ENCODE results near the gene RPS23.

DNA sequence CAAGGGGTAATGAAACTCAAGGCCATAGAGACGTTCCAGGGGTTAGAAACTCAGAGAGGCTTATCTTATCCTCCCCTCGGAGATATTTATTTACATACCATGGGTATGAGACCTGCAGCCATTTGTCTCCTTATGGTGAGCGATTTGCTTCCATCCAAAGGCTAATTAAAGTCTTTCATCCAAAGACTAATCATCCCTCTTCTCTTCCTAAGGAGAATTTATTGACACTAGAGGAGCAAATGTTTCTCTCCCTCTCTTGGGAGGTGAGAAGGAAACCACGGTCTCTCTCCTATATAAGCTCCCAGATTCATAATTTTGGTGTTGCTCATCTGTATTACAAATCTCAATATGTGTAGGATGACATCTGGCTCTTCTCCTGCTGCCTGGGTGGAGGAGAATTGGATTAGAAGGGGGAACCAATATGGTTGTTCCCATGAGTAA lies 31.0 kb upstream of the RPS23 start:
- no peak for TF ChIP-seq EZH2phosphoT487 (IDR thresholded peaks at IDR 0.05; ENCODE audit: borderline replicate concordance, low read depth, low read length)
- TF ChIP-seq, protein P1, sequence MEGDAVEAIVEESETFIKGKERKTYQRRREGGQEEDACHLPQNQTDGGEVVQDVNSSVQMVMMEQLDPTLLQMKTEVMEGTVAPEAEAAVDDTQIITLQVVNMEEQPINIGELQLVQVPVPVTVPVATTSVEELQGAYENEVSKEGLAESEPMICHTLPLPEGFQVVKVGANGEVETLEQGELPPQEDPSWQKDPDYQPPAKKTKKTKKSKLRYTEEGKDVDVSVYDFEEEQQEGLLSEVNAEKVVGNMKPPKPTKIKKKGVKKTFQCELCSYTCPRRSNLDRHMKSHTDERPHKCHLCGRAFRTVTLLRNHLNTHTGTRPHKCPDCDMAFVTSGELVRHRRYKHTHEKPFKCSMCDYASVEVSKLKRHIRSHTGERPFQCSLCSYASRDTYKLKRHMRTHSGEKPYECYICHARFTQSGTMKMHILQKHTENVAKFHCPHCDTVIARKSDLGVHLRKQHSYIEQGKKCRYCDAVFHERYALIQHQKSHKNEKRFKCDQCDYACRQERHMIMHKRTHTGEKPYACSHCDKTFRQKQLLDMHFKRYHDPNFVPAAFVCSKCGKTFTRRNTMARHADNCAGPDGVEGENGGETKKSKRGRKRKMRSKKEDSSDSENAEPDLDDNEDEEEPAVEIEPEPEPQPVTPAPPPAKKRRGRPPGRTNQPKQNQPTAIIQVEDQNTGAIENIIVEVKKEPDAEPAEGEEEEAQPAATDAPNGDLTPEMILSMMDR (conservative IDR thresholded peaks at IDR 0.05; ENCODE audit: low read length): no peak
